ENCODE data around the gene KRTAP12-1. TPM values are rescaled to one million over a fixed set of nuclear protein-coding genes. Genes with fewer than 3 reads are reported as not detected.
"Not testable (repeated sequence)": the region's sequence is repeated elsewhere in the genome, so short reads cannot be mapped to it uniquely, and the experiment has no call there.

The KRTAP12-1 gene
- total and polyA plus RNA-seq, 3 donors from 2014 or later: not detected

GRCh38 chr21:44664691-44665090 lies 17.3 kb downstream of the KRTAP12-1 start:
- Histone ChIP-seq H3K27ac (no peak overlapping the region), H3K36me3 (ENCODE audit: low read depth, missing control alignments) (no peaks in the 10 kb centered on the region), H3K27me3 (no peaks in the 10 kb centered on the region), H3K9me3 (no peaks in the 10 kb centered on the region), H3K4me3 (no peak overlapping the region), H3K4me1 (no peaks in the 10 kb centered on the region)
- DNase-seq: no peak
- TF ChIP-seq POLR2A (IDR thresholded peaks at IDR 0.05) (no peak), CTCF (IDR thresholded peaks at IDR 0.05) (no peak)
- intact Hi-C loops (cut with DNase I; ENCODE audit: low total_unique reads): no loop called here
- 83 to 87% methylated on average over 5 of the region's 5 CpGs for WGBS, 2 donors

DNA sequence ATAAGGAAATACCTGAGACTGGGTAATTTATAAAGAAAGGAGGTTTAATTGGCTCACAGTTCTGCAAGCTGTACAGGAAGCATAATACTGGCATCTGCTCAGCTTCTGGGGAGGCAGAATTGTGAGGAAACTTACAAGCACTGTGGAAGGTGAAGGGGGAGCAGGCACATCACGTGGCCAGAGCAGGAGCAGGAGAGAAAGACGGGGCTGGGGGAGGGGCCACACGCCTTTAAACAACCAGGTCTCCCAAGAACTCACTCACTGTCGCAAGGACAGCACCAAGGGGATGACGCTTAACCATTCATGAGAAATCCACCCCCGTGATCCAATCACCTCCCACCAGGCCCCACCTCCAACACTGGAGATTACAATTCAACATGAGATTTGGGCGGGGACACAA lies 20.4 kb downstream of the KRTAP12-1 start:
- 39 to 40% methylated on average over 7 of the region's 7 CpGs for WGBS, 2 donors
- DNase-seq; H3K27ac ChIP-seq; intact Hi-C loops (cut with DNase I; ENCODE audit: low total_unique reads); H3K4me1 ChIP-seq; H3K36me3 ChIP-seq (ENCODE audit: low read depth, missing control alignments); H3K9me3 ChIP-seq; H3K4me3 ChIP-seq; H3K27me3 ChIP-seq: not testable (repeated sequence)

- Histone ChIP-seq H3K4me1 (no peaks in the 10 kb centered on the region), H3K4me3 (no peak overlapping the region), H3K36me3 (ENCODE audit: low read depth, missing control alignments) (no peaks in the 10 kb centered on the region), H3K27me3 (no peaks in the 10 kb centered on the region), H3K9me3 (no peaks in the 10 kb centered on the region), H3K27ac (no peak overlapping the region)
- TF ChIP-seq POLR2A (IDR thresholded peaks at IDR 0.05) (no peak), CTCF (IDR thresholded peaks at IDR 0.05) (no peak)
- intact Hi-C loops (cut with DNase I; ENCODE audit: low total_unique reads): no loop called here
- WGBS, 2 donors: 70 to 77% methylated on average over 10 to 11 of the region's 11 CpGs
- no peak for DNase-seq
Observed at GRCh38 chr21:44658913-44659595, 22.9 kb downstream of the KRTAP12-1 start.

DNA sequence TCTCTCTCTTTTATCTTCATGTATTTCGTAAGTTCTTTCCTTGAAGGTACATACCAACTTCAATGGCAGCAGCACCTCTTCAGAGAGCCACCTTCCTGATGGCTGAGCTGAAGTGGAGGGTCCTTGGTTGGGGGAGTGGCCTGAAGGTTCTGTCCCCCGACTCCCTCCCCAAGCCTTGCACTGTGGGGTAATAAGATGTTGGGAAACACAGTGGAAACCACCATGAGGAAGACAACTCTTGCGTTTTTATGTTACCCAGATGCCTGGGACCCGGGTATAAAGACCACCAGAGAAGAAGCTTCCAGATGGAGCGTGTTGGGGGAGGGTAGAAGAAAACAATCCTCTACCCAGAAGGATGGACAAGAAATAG lies 23.4 kb downstream of the KRTAP12-1 start:
- no peaks in the 10 kb centered on the region for H3K27me3 ChIP-seq
- no peak for DNase-seq
- no peaks in the 10 kb centered on the region for H3K4me1 ChIP-seq
- WGBS, 2 donors: 81 to 82% methylated on average over 5 of the region's 5 CpGs
- H3K27ac ChIP-seq: no peak overlapping the region
- no peak overlapping the region for H3K4me3 ChIP-seq
- H3K36me3 ChIP-seq (ENCODE audit: low read depth, missing control alignments): no peaks in the 10 kb centered on the region
- no peaks in the 10 kb centered on the region for H3K9me3 ChIP-seq
- TF ChIP-seq POLR2A (IDR thresholded peaks at IDR 0.05) (no peak), CTCF (IDR thresholded peaks at IDR 0.05) (no peak)
- intact Hi-C loops (cut with DNase I; ENCODE audit: low total_unique reads): no loop called here

DNA sequence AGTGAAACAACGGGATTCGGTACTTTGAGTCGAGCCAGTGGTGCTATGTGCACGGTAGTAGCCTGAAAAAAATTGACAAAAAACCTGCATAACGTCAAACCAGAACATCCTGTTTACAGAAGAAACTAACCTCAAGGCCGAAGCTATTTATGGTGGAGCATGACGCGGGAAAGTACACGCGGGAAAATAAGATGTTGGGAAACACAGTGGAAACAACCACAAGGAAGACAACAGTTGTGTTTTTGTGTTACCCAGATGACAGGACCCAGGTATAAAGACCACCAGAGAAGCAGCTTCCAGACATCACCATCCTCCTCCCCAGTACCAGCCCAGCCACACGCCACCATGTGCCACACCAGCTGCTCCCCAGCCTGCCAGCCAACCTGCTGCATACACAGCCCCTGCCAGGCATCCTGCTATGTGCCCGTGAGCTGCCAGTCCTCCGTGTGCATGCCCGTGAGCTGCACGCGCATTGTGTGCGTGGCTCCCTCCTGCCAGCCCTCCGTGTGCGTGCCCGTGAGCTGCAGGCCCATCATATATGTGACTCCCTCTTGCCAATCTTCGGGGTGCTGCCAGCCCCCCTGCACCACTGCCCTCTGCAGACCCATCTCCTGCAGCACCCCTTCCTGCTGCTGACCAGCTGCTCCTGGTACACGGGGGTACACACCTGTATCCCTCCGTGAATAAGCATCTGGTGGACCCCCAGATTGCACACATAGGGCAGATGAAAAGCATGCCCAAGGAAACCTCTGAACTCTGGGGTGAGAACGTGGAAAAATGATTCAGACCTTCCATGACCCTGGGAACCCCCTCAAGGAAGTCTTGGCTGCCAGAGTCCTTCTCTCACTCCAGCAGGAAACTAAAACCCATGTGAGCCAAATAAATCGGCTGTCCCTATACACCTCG lies 24.1 kb downstream of the KRTAP12-1 start, which contains the start of gene KRTAP12-3:
TSS of gene KRTAP12-3 (plus strand) at position 298 of the 906 bp plus-strand sequence. CDS start at position 346, 48 bp downstream.
- H3K27ac ChIP-seq: no peak within 1 kb of the TSS
- TF ChIP-seq POLR2A (IDR thresholded peaks at IDR 0.05): no peak
- no peak for TF ChIP-seq CTCF (IDR thresholded peaks at IDR 0.05)
- no peak for DNase-seq
- H3K4me3 ChIP-seq: no peak within 1 kb of the TSS
- no peaks in the 10 kb centered on the region for H3K4me1 ChIP-seq
- H3K36me3 ChIP-seq (ENCODE audit: low read depth, missing control alignments): no peaks in the 10 kb centered on the region
- WGBS, 2 donors: 80% methylated on average over 24 to 26 of the region's 26 CpGs
- H3K27me3 ChIP-seq: no peaks in the 10 kb centered on the region
- intact Hi-C loops (cut with DNase I; ENCODE audit: low total_unique reads): no loop called here
- no peaks in the 10 kb centered on the region for H3K9me3 ChIP-seq

Data from testis (tissue), 3 donors.